Ovary (tissue), 9 donors: ENCODE data around the gene POU6F2. TPM values are rescaled to one million over a fixed set of nuclear protein-coding genes. Genes with fewer than 3 reads are reported as not detected.

Experiments
- DNase-seq, 5 donors: peaks; one replicate each; pipeline ENCODE4 v3.0.0-alpha.2; 2019 to 2020
- H3K27ac ChIP-seq, 2 donors: fragments of 200-600 bp; one replicate each; pipeline versions ENCODE4 v1.5.1 to v1.8.0; 2019 to 2022
- H3K27me3 ChIP-seq: fragments of 200-600 bp; one replicate; pipeline ENCODE4 v1.8.0; 2022
- H3K36me3 ChIP-seq: fragments of 200-600 bp; sonication (generic); one replicate; pipeline ENCODE4 v1.5.1; 2019
- H3K4me1 ChIP-seq: one replicate; pipeline ENCODE4 v1.8.1; 2013; ENCODE audit warnings: mild to moderate bottlenecking, moderate library complexity; ENCODE audit not compliant: insufficient read depth
- H3K4me3 ChIP-seq: fragments of 200-600 bp; sonication (generic); one replicate; pipeline ENCODE4 v1.5.1; 2017
- H3K9me3 ChIP-seq, 2 donors: fragments of 200-600 bp in 1 of 2; sonication (generic) in 1 of 2; one replicate each; pipeline versions ENCODE4 v1.5.1 to v1.8.1; 2013 to 2019; ENCODE audit warnings: mild to moderate bottlenecking in 1 of 2, moderate library complexity in 1 of 2
- EP300 ChIP-seq: sonication (generic); formaldehyde crosslinking; IDR thresholded peaks from one replicate; pipeline ENCODE4 v1.6.1; 2017; ENCODE audit warnings: antibody characterized with exemption
- POLR2A ChIP-seq: fragments of 450-650 bp; IDR thresholded peaks from one replicate; pipeline ENCODE4 v1.6.1; 2017; ENCODE audit warnings: antibody characterized with exemption, mild to moderate bottlenecking, moderate library complexity
- WGBS, 3 donors: extraction: QIAGEN DNeasy Blood & Tissue Kit in 1 of 3; methylation state at CpG; one replicate each; pipeline versions ENCODE4 v1.1.5 to v1.1.7; 2013 to 2017; 5-methylcytosine and 5-hydroxymethylcytosine counted together
- intact Hi-C, 4 donors: fragments of 100-400 bp; cut with DNase I; formaldehyde crosslinking; loops; one replicate each; pipeline versions ENCODE4 v1.11.0 to v1.15.1; 2022 to 2023
- polyA plus RNA-seq, 2 donors: library from polyadenylated mRNA; stranded (reverse); fragments of 200-250 nt in 1 of 2; fragments of 350-450 nt in 1 of 2; fragmentation: Illumina TruSeq in 1 of 2; extraction: RNeasy Lipid Tissue Mini Kit (QIAGEN cat#74804) in 1 of 2; gene quantifications; one replicate each; pipeline ENCODE4 v1.2.3, GENCODE V29; 2013 to 2014
- total RNA-seq, 7 donors: library from RNA; depleted of rRNA in 2 of 7; stranded (reverse); fragments of >200 nt in 2 of 7; fragmentation: NEBNext Ultra II Directional in 3 of 7; extraction: Animal tissue kit (Norgen Biotek cat#: 25700) in 3 of 7; gene quantifications; one replicate each; pipeline versions ENCODE4 v1.1.0 to v1.2.4, GENCODE V29; 2016 to 2023
- TF ChIP-seq, protein P1 (sequence below), 3 donors: fragments of 450-650 bp in 2 of 3; fragments of 200-600 bp in 1 of 3; IDR thresholded peaks; one replicate each; pipeline versions ENCODE4 v1.5.1 to v1.8.0; 2016 to 2022; ENCODE audit warnings: antibody characterized with exemption in 3 of 3, mild to moderate bottlenecking in 1 of 3
- donor health status: DM: no; HTN: no; CAD: no; lungs with moderate emphysema.
- donor health status: DM: no; HTN: no; CAD: no.
- donor health status: Bipolar disorder and iron deficiency.
- donor health status: DM: yes; HTN: yes; CAD: no.
- donor health status: DM: no; HTN: no; CAD: no.
- donor health status: DM: yes; HTN: yes; CAD: no.

Gene POU6F2
- total and polyA plus RNA-seq, 9 donors = 0.17 to 2.0 (median 0.61) TPM

DNA sequence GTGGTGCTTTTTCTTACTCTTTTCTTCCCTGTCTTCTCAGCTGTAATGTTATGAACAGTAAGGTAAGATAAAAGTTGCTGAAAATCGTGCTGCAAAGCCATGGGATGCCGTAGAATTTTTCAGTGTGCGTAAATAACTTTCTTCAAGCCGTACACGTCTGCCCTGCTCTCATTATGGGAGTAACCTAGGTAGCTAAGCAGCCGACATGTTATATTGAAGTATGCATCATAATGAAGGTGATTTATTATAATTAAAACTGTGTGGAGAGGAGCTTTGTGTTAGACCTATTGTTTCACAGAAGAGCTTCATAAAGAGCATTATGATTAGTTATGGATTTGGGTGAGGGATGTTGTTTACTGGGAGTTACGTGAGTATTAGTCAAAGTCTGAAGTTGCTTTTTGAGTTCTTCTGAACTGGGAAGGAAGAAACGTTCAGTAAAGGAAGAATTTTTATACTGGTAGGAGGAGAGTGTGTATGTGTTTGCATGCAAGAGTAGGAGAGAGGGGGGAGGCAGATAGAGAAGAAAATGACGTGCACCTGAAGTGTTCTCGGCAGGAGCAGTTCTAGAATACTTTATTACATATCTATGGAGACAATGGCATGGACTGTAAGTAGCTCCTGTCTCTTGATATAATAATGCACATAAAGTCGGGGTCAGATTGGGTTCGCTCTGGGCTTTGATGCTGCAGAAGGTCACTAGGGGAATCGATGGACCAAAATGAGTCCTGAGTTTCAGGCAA is 56.3 kb downstream of the POU6F2 start:
- Histone ChIP-seq H3K36me3 (no peaks in the 10 kb centered on the region), H3K4me1 (no peaks in the 10 kb centered on the region), H3K27me3 (no peaks in the 10 kb centered on the region), H3K27ac (no peak overlapping the region), H3K4me3 (no peak overlapping the region), H3K9me3 (no peaks in the 10 kb centered on the region)
- intact Hi-C loops = no loop called here
- TF ChIP-seq, protein P1, sequence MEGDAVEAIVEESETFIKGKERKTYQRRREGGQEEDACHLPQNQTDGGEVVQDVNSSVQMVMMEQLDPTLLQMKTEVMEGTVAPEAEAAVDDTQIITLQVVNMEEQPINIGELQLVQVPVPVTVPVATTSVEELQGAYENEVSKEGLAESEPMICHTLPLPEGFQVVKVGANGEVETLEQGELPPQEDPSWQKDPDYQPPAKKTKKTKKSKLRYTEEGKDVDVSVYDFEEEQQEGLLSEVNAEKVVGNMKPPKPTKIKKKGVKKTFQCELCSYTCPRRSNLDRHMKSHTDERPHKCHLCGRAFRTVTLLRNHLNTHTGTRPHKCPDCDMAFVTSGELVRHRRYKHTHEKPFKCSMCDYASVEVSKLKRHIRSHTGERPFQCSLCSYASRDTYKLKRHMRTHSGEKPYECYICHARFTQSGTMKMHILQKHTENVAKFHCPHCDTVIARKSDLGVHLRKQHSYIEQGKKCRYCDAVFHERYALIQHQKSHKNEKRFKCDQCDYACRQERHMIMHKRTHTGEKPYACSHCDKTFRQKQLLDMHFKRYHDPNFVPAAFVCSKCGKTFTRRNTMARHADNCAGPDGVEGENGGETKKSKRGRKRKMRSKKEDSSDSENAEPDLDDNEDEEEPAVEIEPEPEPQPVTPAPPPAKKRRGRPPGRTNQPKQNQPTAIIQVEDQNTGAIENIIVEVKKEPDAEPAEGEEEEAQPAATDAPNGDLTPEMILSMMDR (IDR thresholded peaks at IDR 0.05) = no peak
- no peak for DNase-seq
- WGBS, 3 donors = 60 to 64% (median 62%) methylated on average over 13 of the region's 13 CpGs

DNA sequence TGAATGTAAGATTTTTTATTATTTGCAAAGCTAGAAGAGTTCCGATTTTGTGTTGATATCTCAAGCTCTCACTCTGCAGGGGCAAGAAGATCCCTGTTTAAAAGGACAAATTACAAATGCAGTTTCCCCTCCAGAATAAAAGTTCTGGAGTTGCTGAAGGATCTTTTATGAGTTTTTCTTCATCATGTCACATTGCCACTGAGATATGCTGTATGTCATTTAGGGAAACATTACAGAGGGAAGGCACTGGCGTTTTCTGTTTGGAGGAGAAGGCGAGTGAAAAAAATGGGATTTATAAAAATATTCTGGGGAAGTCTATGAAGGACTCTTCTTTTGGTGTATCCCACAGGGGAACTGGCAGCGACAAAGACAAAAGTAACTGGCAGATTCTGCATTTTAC is 57.4 kb downstream of the POU6F2 start:
- H3K36me3 ChIP-seq = no peaks in the 10 kb centered on the region
- no peaks in the 10 kb centered on the region for H3K9me3 ChIP-seq
- no peak overlapping the region for H3K27ac ChIP-seq
- WGBS, 3 donors = 46 to 56% (median 48%) methylated on average over 4 of the region's 4 CpGs
- H3K27me3 ChIP-seq = no peaks in the 10 kb centered on the region
- DNase-seq = no peak
- TF ChIP-seq EP300 = no peak
- no peak for TF ChIP-seq POLR2A
- TF ChIP-seq, protein P1 (IDR thresholded peaks at IDR 0.05) = no peak
- no peak overlapping the region for H3K4me3 ChIP-seq
- H3K4me1 ChIP-seq = no peaks in the 10 kb centered on the region
- intact Hi-C loops = no loop called here

DNA sequence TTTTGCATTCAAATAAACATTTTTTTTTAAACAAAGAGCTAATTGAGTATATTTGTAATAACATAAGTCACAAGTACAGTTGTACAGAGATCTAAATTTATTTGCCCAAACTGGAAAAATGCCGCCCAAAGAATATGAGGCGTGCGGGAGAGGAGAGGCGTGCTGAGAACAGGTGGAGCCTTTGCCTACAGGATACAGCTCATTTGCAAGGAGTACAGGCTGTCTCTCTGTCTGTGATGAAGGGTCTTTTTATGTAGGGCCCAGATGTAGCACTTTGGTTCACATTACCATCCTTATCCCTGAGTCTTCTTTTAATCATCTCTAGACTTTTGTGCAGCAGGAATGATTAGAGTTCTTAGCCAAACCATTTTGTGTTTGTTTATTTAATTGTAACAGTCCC is 58.2 kb downstream of the POU6F2 start:
- Histone ChIP-seq H3K4me1 (no peaks in the 10 kb centered on the region), H3K9me3 (no peaks in the 10 kb centered on the region), H3K27me3 (no peaks in the 10 kb centered on the region), H3K27ac (no peak overlapping the region), H3K36me3 (no peaks in the 10 kb centered on the region), H3K4me3 (no peak overlapping the region)
- DNase-seq = no peak
- TF ChIP-seq EP300 = no peak
- WGBS, 3 donors = 51 to 64% (median 55%) methylated on average over 4 of the region's 4 CpGs
- intact Hi-C loops = no loop called here

DNA sequence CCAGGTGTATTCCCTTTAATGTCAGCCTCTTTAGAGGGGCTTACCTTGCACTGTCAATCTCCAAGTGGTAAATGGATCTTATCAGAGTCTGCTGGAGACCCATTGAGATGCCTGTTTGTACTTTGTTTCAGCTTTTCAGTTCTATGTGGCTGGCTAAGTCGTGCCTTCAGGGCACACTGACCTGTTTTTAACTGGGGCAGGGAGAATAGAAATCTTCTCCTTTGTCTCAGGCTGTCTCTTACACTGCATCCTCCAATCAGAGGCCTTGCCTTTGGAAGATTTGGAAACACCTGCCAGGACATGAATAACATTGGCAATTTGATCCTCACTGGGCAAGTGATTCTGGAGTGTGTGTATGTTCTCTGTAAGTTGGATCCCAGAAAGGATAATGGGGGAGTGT is 65.0 kb downstream of the POU6F2 start:
- TF ChIP-seq EP300 (no peak), POLR2A (no peak)
- TF ChIP-seq, protein P1 (IDR thresholded peaks at IDR 0.05) = no peak
- intact Hi-C loops = no loop called here
- no peaks in the 10 kb centered on the region for H3K27me3 ChIP-seq
- no peak overlapping the region for H3K27ac ChIP-seq
- no peaks in the 10 kb centered on the region for H3K36me3 ChIP-seq
- no peaks in the 10 kb centered on the region for H3K4me1 ChIP-seq
- H3K9me3 ChIP-seq = no peaks in the 10 kb centered on the region
- no peak overlapping the region for H3K4me3 ChIP-seq
- 56 to 67% (median 67%) methylated on average over 1 of the region's 1 CpG for WGBS, 3 donors
- DNase-seq = no peak

DNA sequence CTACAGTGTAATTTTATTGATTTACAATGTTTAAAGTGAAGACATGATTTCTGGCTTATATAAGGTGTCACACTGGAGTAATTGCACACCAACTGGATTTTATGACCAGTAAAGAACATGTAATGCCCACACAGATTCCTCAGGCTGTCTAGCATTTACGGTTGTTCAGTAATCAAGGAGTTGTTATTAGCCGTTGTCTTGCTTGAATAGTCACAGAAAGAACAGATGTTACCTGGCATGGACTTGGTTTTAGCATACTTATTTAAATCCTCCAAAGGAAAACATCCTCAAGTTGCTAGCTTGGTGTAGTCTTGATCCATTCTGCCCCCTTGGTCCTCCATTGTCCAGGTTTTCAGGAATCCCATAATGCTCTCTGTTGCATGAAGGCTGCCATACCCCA is 65.8 kb downstream of the POU6F2 start:
- Histone ChIP-seq H3K36me3 (no peaks in the 10 kb centered on the region), H3K4me1 (no peaks in the 10 kb centered on the region), H3K9me3 (no peaks in the 10 kb centered on the region), H3K4me3 (no peak overlapping the region), H3K27ac (no peak overlapping the region), H3K27me3 (no peaks in the 10 kb centered on the region)
- no peak for TF ChIP-seq POLR2A
- TF ChIP-seq, protein P1 (IDR thresholded peaks at IDR 0.05) = no peak
- no peak for TF ChIP-seq EP300
- no peak for DNase-seq
- intact Hi-C loops = no loop called here
- 44 to 61% (median 53%) methylated on average over 2 of the region's 2 CpGs for WGBS, 3 donors
